HG03159 (cell line): ENCODE data around the gene DUSP28.

Experiments used
- ATAC-seq: cut with Tn5 transposase; IDR thresholded peaks from one replicate; pipeline ENCODE4 v1.9.1; 2021; ENCODE audit warnings: mild to moderate bottlenecking, moderate library complexity; ENCODE audit not compliant: unreplicated experiment

DUSP28 gene

GRCh38 chr2:240597054-240597418, 36.9 kb downstream of the DUSP28 start:
- ATAC-seq, result no peak

- ATAC-seq, result no peak
Observed at GRCh38 chr2:240597419-240598181, 37.4 kb downstream of the DUSP28 start.

- ATAC-seq, result no peak
Observed at GRCh38 chr2:240598311-240598911, 38.3 kb downstream of the DUSP28 start.

DNA sequence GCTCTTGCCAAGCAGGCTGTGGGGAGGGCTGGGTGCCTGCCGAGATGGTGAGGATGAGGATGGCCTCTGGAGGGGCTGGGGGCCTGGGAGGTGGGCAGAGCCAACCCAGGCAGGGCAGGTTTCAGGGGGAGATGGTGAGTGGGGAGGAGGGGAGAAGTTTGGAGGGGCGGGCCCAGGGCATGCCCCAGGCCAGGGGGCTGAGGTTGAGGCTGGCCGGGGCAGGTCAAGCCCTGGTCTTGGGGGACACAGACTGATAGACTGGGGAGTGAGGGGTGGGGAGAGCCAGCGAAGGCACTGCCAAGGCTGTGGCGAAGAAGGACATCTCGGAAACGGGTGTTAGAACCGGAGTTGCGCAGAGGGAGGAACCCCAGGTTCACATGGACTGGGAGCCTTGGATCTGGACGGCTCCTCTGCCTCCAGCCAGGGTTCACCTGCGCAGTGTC, 39.0 kb downstream of the DUSP28 start:
- no peak for ATAC-seq

DNA sequence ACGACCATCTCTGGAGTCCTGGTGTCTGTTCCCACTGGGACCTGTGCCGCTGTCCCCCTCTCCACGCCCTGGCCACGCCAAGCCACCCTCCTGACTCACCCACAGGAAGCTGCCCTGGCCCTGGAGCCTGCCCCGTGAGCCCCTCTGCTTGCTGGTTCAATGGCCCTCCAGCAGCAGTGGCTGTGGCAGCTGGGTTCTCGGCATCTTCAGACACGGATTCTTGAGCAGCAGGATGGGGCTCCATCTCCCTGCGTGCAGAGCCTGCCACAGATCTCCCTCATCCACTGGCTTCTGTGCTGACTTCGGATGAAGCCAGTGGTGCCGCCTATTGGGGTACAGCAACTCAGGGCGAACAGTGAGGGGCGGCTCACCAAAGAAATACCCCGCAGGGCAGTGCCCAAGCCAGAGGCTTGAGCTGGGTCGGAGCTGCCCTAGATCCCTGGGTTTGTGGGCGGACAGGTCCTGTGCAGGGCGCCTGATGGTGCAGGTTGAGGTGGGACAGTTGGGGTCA, 40.3 kb downstream of the DUSP28 start:
- ATAC-seq, result no peak

DNA sequence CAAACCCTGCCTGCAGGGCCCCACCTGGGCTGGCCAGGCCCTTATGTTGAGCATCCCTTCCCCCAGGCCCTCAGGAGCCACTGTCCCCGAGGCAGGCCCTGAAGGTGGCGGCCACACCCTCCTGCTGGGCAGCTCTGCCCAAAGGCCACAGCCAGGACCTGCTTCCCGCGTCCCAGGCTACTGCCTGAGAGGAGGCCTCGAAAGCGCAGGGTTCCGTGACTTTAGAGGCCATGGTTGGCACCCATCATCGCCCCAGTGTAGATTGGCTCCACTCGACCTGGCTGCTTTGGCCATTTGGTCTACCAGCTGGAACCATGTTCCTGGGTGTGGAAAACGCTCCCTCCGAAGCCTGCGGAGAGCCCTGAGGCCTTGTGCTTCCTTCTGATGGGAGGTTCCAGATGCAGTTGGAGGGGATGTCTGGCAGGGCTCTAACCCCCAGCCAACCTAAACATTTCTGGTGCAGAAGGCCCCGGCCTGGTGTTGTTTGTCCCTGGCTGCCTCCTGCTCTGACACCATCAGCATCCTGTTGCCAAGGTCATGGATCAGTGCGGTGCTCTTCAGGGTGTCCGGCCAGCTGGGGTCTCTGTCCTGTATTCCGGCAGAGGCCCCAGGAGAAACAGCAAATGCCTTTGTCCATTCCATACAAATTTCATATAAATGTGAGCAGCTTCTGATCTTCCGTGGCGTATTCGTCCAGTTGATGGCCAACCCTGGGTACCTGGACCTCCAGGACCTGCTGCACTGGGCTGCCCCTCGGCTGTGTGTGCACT, 41.1 kb downstream of the DUSP28 start:
- ATAC-seq, result no peak

GRCh38 chr2:240601831-240602160, 41.6 kb downstream of the DUSP28 start:
- ATAC-seq, result no peak

DNA sequence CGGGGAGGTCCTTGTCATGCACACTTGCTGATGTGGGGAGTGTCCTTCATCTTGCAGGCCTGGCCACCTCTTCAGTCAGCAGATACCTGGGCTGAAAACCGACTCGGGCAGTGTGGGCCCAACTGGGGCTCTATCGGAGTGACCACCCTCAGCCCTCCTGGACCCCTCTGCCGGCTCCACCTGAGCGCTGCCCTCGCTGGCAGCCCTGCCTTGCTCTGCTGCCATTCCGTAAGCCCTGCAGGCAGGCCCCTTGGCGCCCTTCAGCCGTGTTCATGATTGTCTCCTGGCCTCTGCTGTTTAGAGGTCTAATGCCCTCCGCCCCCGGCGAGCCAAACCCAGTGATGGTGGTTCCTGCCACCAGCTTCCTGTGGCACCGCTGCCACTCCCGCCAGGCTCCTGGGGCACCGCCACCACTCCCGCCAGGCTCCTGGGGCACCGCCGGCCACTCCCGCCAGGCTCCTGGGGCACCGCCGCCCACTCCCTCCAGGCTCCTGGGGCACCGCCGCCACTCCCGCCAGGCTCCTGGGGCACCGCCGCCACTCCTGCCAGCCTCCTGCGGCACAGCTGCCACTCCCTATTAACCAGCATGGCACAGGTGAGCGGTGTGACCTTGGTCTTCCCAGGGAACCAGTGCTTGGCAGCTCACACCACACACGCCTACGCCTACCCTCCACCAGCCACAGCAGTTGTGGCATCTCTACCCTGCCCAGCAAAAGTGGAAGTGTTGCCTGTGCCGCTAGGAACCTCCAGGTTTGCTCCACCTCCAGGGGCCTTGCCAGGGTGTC, 42.3 kb downstream of the DUSP28 start:
- no peak for ATAC-seq

DNA sequence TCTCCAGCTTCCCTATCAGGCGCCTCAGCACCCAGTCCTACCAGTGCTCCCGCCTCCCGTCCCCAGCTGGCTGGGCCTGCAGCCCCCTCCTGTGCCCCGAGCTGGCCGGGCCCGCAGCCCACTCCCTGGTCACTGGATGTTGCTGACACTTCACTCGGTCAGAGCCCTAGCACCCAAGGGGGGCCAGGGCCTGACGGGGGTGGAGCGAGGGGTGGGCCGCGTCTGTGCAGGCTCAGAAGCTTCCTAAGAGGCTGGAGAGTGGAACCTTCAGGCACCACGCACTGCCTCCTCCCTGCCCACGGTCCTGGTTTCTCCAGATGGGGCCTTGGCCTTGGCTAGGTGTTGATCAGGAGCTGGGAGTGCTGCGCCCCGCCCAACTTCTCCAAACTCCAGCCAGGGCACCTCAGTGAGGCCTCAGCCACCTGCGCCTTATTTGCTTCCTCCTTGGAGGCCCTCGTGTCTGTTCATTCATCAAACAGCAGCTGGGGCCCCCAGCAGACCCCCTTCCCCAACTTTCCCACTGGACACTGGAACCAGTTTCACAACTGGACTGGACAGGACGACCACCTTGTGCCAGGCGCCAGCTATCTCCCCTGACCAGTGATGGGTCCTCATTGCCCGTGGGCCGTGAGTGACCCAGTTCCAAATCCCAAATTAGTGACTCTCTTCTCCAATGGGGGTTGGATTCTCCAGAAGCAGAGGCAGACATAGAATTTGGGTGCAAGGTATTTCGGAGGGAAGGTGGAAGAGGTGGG, 43.1 kb downstream of the DUSP28 start:
- ATAC-seq, result no peak

- ATAC-seq, result no peak
Observed at GRCh38 chr2:240603846-240604245, 43.7 kb downstream of the DUSP28 start.

GRCh38 chr2:240604291-240604938, 44.3 kb downstream of the DUSP28 start:
- ATAC-seq, result no peak

GRCh38 chr2:240604939-240605716, 45.0 kb downstream of the DUSP28 start:
- ATAC-seq, result no peak

DNA sequence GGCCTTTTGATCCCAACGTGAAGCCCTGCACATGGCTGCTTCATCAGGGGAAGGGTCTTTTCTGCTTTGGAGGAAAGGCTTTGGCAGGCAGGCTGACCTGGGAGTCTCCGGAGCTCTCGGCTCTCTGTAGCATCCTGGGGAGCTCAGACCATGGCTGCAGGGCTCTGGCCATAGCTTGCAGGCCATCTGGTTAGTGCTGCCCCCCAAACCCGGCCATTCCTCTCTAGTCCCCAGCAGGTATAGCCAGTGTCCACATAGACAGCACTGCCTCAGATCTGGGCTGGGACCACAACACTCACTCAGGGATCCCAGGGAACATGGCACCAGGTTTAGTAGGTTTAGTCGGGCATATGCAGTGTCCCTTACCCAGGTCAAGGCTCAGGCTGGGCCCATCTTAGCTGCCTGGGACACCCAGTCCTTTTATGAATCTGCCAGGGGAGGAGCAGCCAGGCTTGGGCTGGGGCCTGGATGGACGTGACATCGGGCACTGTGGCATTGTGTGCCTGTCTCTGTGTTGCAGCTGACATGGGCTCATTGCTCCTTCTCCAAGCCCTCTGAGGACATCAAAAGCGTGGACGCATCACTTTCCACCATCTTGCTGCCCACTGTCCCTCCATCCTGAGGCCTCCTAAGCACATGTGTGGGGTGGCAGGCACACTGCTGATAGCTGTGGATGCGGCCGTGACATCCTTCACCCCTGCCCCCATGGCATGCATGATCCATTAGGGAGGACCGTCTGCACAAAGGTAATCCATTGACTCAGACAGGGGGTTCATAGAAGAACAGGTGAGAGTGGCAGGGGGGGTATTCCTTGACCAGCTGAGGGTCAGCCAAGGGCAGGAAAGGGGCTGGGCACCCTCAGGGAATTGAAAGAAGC, 45.9 kb downstream of the DUSP28 start:
- no peak for ATAC-seq

- no peak for ATAC-seq
Observed at GRCh38 chr2:240611601-240612210, 51.5 kb downstream of the DUSP28 start.
